Measurements from ENCODE around the gene GDPD5. TPM values are rescaled to one million over a fixed set of nuclear protein-coding genes. Genes with fewer than 3 reads are reported as not detected.

Gene GDPD5
- total RNA-seq, 1 experiment from 2014 or later = 7.8 TPM

- peak; percentile 53 for DNase-seq
- Histone ChIP-seq H2BK20ac (ENCODE audit: low read depth, low read length, poor library complexity, severe bottlenecking) (no peak within 1 kb of the TSS), H3K27me3 (ENCODE audit: insufficient read depth, low read length) (peaks cover 41% of the 10 kb centered on the region), H2AK5ac (ENCODE audit: insufficient read length, low read length) (no peak within 1 kb of the TSS), H3K23ac (ENCODE audit: insufficient read length, low read depth, low read length) (no peak within 1 kb of the TSS), H3K23me2 (ENCODE audit: insufficient read length, low read depth, low read length, poor library complexity, severe bottlenecking) (peaks cover 6% of the 10 kb centered on the region), H3K9me3 (ENCODE audit: control insufficient read depth, low read depth, low read length) (peaks cover 10% of the 10 kb centered on the region), H2BK15ac (ENCODE audit: low read depth, low read length) (no peak within 1 kb of the TSS), H3K14ac (ENCODE audit: insufficient read depth, low read length) (peak within 1 kb of the TSS; percentile 25; the same call in 1 of the 2 replicates), H3K56ac (ENCODE audit: insufficient read length, low read depth, low read length) (no peak within 1 kb of the TSS), H3K27ac (ENCODE audit: insufficient read length, low read depth, low read length) (no peak within 1 kb of the TSS), H4K5ac (ENCODE audit: insufficient read length, low read depth, low read length) (no peak within 1 kb of the TSS), H2BK120ac (ENCODE audit: low read depth, low read length, poor library complexity, severe bottlenecking) (no peak within 1 kb of the TSS), H3K79me2 (ENCODE audit: insufficient read depth, low read length) (no peaks in the 10 kb centered on the region), H3K18ac (ENCODE audit: insufficient read length, low read depth, low read length) (peak within 1 kb of the TSS; percentile 37), H2AFZ (ENCODE audit: low read length) (no peak within 1 kb of the TSS), H3K4me2 (ENCODE audit: insufficient read depth, insufficient read length, low read length) (peak within 1 kb of the TSS; percentile 25), H3K9ac (ENCODE audit: extremely low read depth, insufficient read length, low read length) (no peak within 1 kb of the TSS), H4K8ac (replicated peaks; ENCODE audit: insufficient read length, low read depth, low read length) (no peak within 1 kb of the TSS), H4K20me1 (ENCODE audit: control insufficient read depth, insufficient read depth, insufficient read length) (no peaks in the 10 kb centered on the region), H2BK5ac (ENCODE audit: insufficient read length, low read length) (no peak within 1 kb of the TSS), H2BK12ac (ENCODE audit: insufficient read length, low read depth, low read length) (no peak within 1 kb of the TSS), H3K4me1 (ENCODE audit: insufficient read depth, low read length) (peaks cover 3% of the 10 kb centered on the region; the same call in 1 of the 2 replicates), H3K4ac (ENCODE audit: low read depth, low read length) (no peak within 1 kb of the TSS), H3K79me1 (ENCODE audit: insufficient read depth, low read depth, low read length, poor library complexity, severe bottlenecking) (no peaks in the 10 kb centered on the region), H3T11ph (ENCODE audit: low read length) (no peak within 1 kb of the TSS), H4K91ac (ENCODE audit: insufficient read length, low read depth, low read length) (no peak within 1 kb of the TSS)
- H3K4me1 Mint-ChIP-seq = peaks cover 23 to 29% of the 10 kb centered on the region in 2 experiments
- WGBS (ENCODE audit: extremely low coverage, insufficient read length, low lambda C conversion rate) = no CpG with 5 or more reads among the region's 14 CpGs
- peaks cover 16 to 23% of the 10 kb centered on the region in 2 experiments for H3K9me3 Mint-ChIP-seq
- peak within 1 kb of the TSS; percentile 38 to 75 for H3K4me3 Mint-ChIP-seq
- no peak within 1 kb of the TSS; a peak in 1 of 7 replicates for H3K27ac Mint-ChIP-seq
- TF ChIP-seq CTCF (conservative IDR thresholded peaks at IDR 0.05) = no peak
- peaks cover 55% of the 10 kb centered on the region for H3K27me3 Mint-ChIP-seq (ENCODE audit: low read depth)
- H3K36me3 Mint-ChIP-seq (ENCODE audit: insufficient read depth in 1 of 3, low read depth in 3 of 3) = peaks cover 3 to 11% (median 8%) of the 10 kb centered on the region in 3 experiments; a peak in 6 of 7 replicates
Measured at GRCh38 chr11:75432911-75433321, 92.8 kb downstream of the GDPD5 start, which contains the start of gene KLHL35. TSS of gene KLHL35 (minus strand) at chr11:75433203. CDS start at chr11:75430629, 2,574 bp downstream.
